ENCODE measurements around the gene ACSS2. TPM values are rescaled to one million over a fixed set of nuclear protein-coding genes. Genes with fewer than 3 reads are reported as not detected.

The ACSS2 gene
- polyA plus RNA-seq, 1 donor, result 61.0 TPM

- DNase-seq (ENCODE audit: low read depth), result no peak
These were observed 39.5 kb downstream of the ACSS2 start for GRCh38 chr20:34915749-34916455.

- DNase-seq (ENCODE audit: low read depth), result no peak
These were observed 40.5 kb downstream of the ACSS2 start for GRCh38 chr20:34916774-34917354.

GRCh38 chr20:34920055-34920454, 43.6 kb downstream of the ACSS2 start:
- no peak for DNase-seq (ENCODE audit: low read depth)

GRCh38 chr20:34921436-34921835, 45.0 kb downstream of the ACSS2 start:
- no peak for DNase-seq (ENCODE audit: low read depth)

- DNase-seq (ENCODE audit: low read depth), result no peak
These were observed 46.4 kb downstream of the ACSS2 start for GRCh38 chr20:34922654-34923381.

- no peak for DNase-seq (ENCODE audit: low read depth)
These were observed 47.0 kb downstream of the ACSS2 start for GRCh38 chr20:34923414-34923813.

GRCh38 chr20:34925341-34925740, 48.9 kb downstream of the ACSS2 start:
- no peak for DNase-seq (ENCODE audit: low read depth)

GRCh38 chr20:34925981-34926380, 49.6 kb downstream of the ACSS2 start:
- no peak for DNase-seq (ENCODE audit: low read depth)

- no peak for DNase-seq (ENCODE audit: low read depth)
These were observed 50.2 kb downstream of the ACSS2 start for GRCh38 chr20:34926581-34926980.

GRCh38 chr20:34927736-34928135, 51.3 kb downstream of the ACSS2 start:
- DNase-seq (ENCODE audit: low read depth), result no peak

- DNase-seq (ENCODE audit: low read depth), result no peak
These were observed 52.0 kb downstream of the ACSS2 start for GRCh38 chr20:34928411-34928810.

- DNase-seq (ENCODE audit: low read depth), result no peak
These were observed 55.4 kb downstream of the ACSS2 start for GRCh38 chr20:34931771-34932170.

GRCh38 chr20:34938466-34939163, 62.2 kb downstream of the ACSS2 start:
- no peak for DNase-seq (ENCODE audit: low read depth)

- DNase-seq (ENCODE audit: low read depth), result no peak
These were observed 63.7 kb downstream of the ACSS2 start for GRCh38 chr20:34940081-34940481.

GRCh38 chr20:34941226-34941625, 64.8 kb downstream of the ACSS2 start:
- DNase-seq (ENCODE audit: low read depth), result no peak

- DNase-seq (ENCODE audit: low read depth), result no peak
These were observed 65.9 kb downstream of the ACSS2 start for GRCh38 chr20:34942301-34942700.

- no peak for DNase-seq (ENCODE audit: low read depth)
These were observed 67.6 kb downstream of the ACSS2 start for GRCh38 chr20:34943808-34944567.

- DNase-seq (ENCODE audit: low read depth), result no peak
These were observed 69.1 kb downstream of the ACSS2 start for GRCh38 chr20:34945315-34946077.

- DNase-seq (ENCODE audit: low read depth), result no peak
These were observed 70.2 kb downstream of the ACSS2 start for GRCh38 chr20:34946661-34947060.

GRCh38 chr20:34947336-34947735, 70.9 kb downstream of the ACSS2 start:
- no peak for DNase-seq (ENCODE audit: low read depth)

GRCh38 chr20:34948030-34948429, 71.6 kb downstream of the ACSS2 start:
- no peak for DNase-seq (ENCODE audit: low read depth)

Measured in forelimb muscle (tissue), 1 donor.